K562 (cell line): ENCODE data around the gene PDZK1. TPM values are rescaled to one million over a fixed set of nuclear protein-coding genes. Genes with fewer than 3 reads are reported as not detected.

Source experiments
- ATAC-seq: fragments of 200-7000 bp; cut with Tn5 transposase; 3 replicates; pipeline ENCODE4 v1.9.1; 2020; ENCODE audit warnings: moderate library complexity
- BruUV-seq: library from RNA; stranded (reverse); fragments of 400-500 nt; replicated peaks from 2 replicates; lab custom pipeline; 2021; lab: Mats Ljungman, UMichigan
- CTCF ChIA-PET: fragments of 300-600 bp; formaldehyde crosslinking; extraction: SDS; loops from one replicate; lab custom pipeline; 2021; ENCODE audit warnings: low intra/inter-chr PET ratio; lab: Yijun Ruan, JAX
- POLR2A ChIA-PET: fragments of 300-600, 350-650 bp; sonication (Branson Sonifier 250); formaldehyde crosslinking; extraction: SDS; loops from one replicate; lab custom pipeline; 2021; ENCODE audit warnings: antibody characterized with exemption, inconsistent platforms; lab: Yijun Ruan, JAX
- DNase-seq, 4 experiments: peaks; one replicate each; pipeline versions ENCODE4 v3.0.0 to v3.0.0-alpha.2; 2011 to 2018; ENCODE audit warnings: low spot score in 3 of 4, mixed read lengths in 3 of 4; ENCODE audit errors: extremely low read depth in 1 of 4
- FAIRE-seq: peaks from 2 replicates; lab custom pipeline; 2011; peaks lifted over from hg19 to GRCh38; lab: Jason Lieb, UNC
- H2AFZ ChIP-seq: 2 replicates; pipeline ENCODE4 v1.6.0; 2011; ENCODE audit warnings: low read depth, low read length, control low read depth, inconsistent platforms
- H3K27ac ChIP-seq: fragments of 200-600 bp; 3 replicates; pipeline ENCODE4 v1.8.0; 2011; ENCODE audit warnings: low read depth, mild to moderate bottlenecking, control low read depth, inconsistent platforms, low read length, moderate library complexity, mixed read lengths; ENCODE audit errors: extremely low read depth
- H3K27me3 ChIP-seq, 2 experiments: fragments of 300-600 bp in 1 of 2; 2 replicates in 1 of 2; 3 replicates in 1 of 2; pipeline versions ENCODE4 v1.6.0 to v1.8.0; 2011; ENCODE audit warnings: inconsistent platforms in 2 of 2, low read length in 2 of 2, mild to moderate bottlenecking in 1 of 2, mixed read lengths in 1 of 2, moderate library complexity in 1 of 2; ENCODE audit not compliant: control insufficient read depth in 2 of 2, insufficient read depth in 2 of 2
- H3K36me3 ChIP-seq: fragments of 300-600 bp; 3 replicates; pipeline ENCODE4 v1.8.0; 2011; ENCODE audit warnings: mild to moderate bottlenecking, low read length, inconsistent platforms; ENCODE audit not compliant: control insufficient read depth, insufficient read depth
- H3K4me1 ChIP-seq, 2 experiments: fragments of 200-600 bp in 1 of 2; replicated peaks in 1 of 2; 2 replicates in 1 of 2; 3 replicates in 1 of 2; pipeline versions ENCODE4 v1.5.1 to v1.8.0; 2011; ENCODE audit warnings: inconsistent platforms in 2 of 2, low read length in 2 of 2, mild to moderate bottlenecking in 1 of 2, mixed read lengths in 1 of 2, moderate library complexity in 1 of 2; ENCODE audit not compliant: control insufficient read depth in 2 of 2, insufficient read depth in 2 of 2
- H3K4me2 ChIP-seq: 2 replicates; pipeline ENCODE4 v1.6.1; 2011; ENCODE audit warnings: low read length, control low read depth, inconsistent platforms, mixed read lengths; ENCODE audit not compliant: insufficient read depth
- H3K4me3 ChIP-seq: fragments of 200-600 bp; sonication (generic), shearing (Covaris generic); 2 replicates; pipeline ENCODE4 v1.5.1; 2016; ENCODE audit warnings: control low read depth, inconsistent platforms
- H3K79me2 ChIP-seq: fragments of 200-600 bp; 3 replicates; pipeline ENCODE4 v1.8.0; 2011; ENCODE audit warnings: low read length, inconsistent platforms; ENCODE audit not compliant: control insufficient read depth, insufficient read depth
- H3K9ac ChIP-seq, 2 experiments: 2 replicates each; pipeline versions ENCODE4 v1.6.0 to v1.6.1; 2011; ENCODE audit warnings: low read depth in 2 of 2, low read length in 2 of 2, control low read depth in 1 of 2, inconsistent platforms in 1 of 2, mild to moderate bottlenecking in 1 of 2, mixed read lengths in 1 of 2; ENCODE audit not compliant: insufficient read depth in 1 of 2
- H3K9me1 ChIP-seq: one replicate; pipeline ENCODE4 v1.6.0; 2011; ENCODE audit warnings: inconsistent platforms, mild to moderate bottlenecking, low read length, moderate library complexity; ENCODE audit not compliant: control insufficient read depth, insufficient read depth
- H3K9me3 ChIP-seq: replicated peaks from 2 replicates; pipeline ENCODE4 v1.5.1; 2011; ENCODE audit warnings: low read depth, low read length, inconsistent platforms; ENCODE audit not compliant: control insufficient read depth, insufficient read depth
- H4K20me1 ChIP-seq: replicated peaks from 2 replicates; pipeline ENCODE4 v1.6.1; 2011; ENCODE audit warnings: low read length, inconsistent platforms, mixed read lengths; ENCODE audit not compliant: control insufficient read depth, insufficient read depth
- EGR1 ChIP-seq: fragments of 450-650 bp; conservative IDR thresholded peaks from 2 replicates; pipeline ENCODE4 v1.6.1; 2017; ENCODE audit warnings: mild to moderate bottlenecking
- ELF4 ChIP-seq: fragments of 450-650 bp; formaldehyde crosslinking; IDR thresholded peaks from 2 replicates; pipeline ENCODE4 v1.4.0; 2022; ENCODE audit warnings: missing genetic modification characterization
- FOXA3 ChIP-seq, 2 experiments: fragments of 450-650 bp in 1 of 2; sonication (generic) in 1 of 2; formaldehyde crosslinking; IDR thresholded peaks in 1 of 2; conservative IDR thresholded peaks in 1 of 2; 2 replicates each; pipeline versions ENCODE4 v1.4.0 to v1.8.0; 2020 to 2022; ENCODE audit warnings: mild to moderate bottlenecking in 2 of 2, missing genetic modification reagents in 1 of 2
- KDM1A ChIP-seq, 2 experiments: fragments of 450-650 bp; IDR thresholded peaks; 2 replicates each; pipeline ENCODE4 v1.6.1; 2016; ENCODE audit warnings: mild to moderate bottlenecking in 2 of 2
- MAFK ChIP-seq: IDR thresholded peaks from 2 replicates; pipeline ENCODE4 v1.6.1; 2011; ENCODE audit warnings: low read length, improper control_type of control experiment
- REST ChIP-seq, 2 experiments: fragments of 450-650 bp; formaldehyde crosslinking in 1 of 2; IDR thresholded peaks; 2 replicates each; pipeline versions ENCODE4 v1.4.0 to v1.6.1; 2014 to 2020; ENCODE audit warnings: mild to moderate bottlenecking in 2 of 2, borderline replicate concordance in 1 of 2, low read depth in 1 of 2
- SOX6 ChIP-seq: fragments of 450-650 bp; IDR thresholded peaks from 2 replicates; pipeline ENCODE4 v1.6.1; 2014; ENCODE audit warnings: mild to moderate bottlenecking
- ZC3H4 ChIP-seq: sonication (generic); formaldehyde crosslinking; IDR thresholded peaks from 2 replicates; pipeline ENCODE4 v1.9.0; 2021; ENCODE audit warnings: missing genetic modification reagents, borderline replicate concordance
- ZNF316 ChIP-seq: fragments of 450-650 bp; IDR thresholded peaks from 2 replicates; pipeline ENCODE4 v1.6.1; 2016
- WGBS: fragments of 100-300 bp; shearing (Covaris generic); methylation state at CpG from one replicate; pipeline ENCODE4 v1.1.6; 2016; ENCODE audit warnings: low coverage, mixed read lengths; ENCODE audit not compliant: insufficient coverage; ENCODE audit errors: missing lambda C conversion rate; 5-methylcytosine and 5-hydroxymethylcytosine counted together
- in situ Hi-C: fragments of 300-500 bp; cut with MboI; formaldehyde crosslinking; loops from 4 replicates; pipeline ENCODE4 v1.15.0; 2018; ENCODE audit warnings: inconsistent platforms, mixed read lengths
- intact Hi-C: fragments of 100-400 bp; cut with micrococcal nuclease; formaldehyde crosslinking; loops from 2 replicates; pipeline ENCODE4 v1.14.2; 2022
- polyA plus RNA-seq, 8 experiments: library from polyadenylated mRNA; depleted of rRNA in 4 of 8; stranded (reverse) in 5 of 8; unstranded in 3 of 8; fragments of >200 nt; fragmentation: Nextera tagmentation in 2 of 8; fragmentation: Illumina TruSeq in 1 of 8; extraction: Ambion mirVana in 2 of 8; extraction: Trizol in 1 of 8; gene quantifications; 2 replicates each; pipeline versions ENCODE4 v1.2.1 to v1.2.3, GENCODE V29; 2011 to 2014; ENCODE audit warnings: inconsistent platforms in 1 of 8, missing spikeins in 1 of 8
- total RNA-seq, 7 experiments: library from RNA; depleted of rRNA in 6 of 7; stranded (reverse); fragments of >200 nt in 6 of 7; fragmentation: Illumina TruSeq in 2 of 7; extraction: Trizol in 2 of 7; gene quantifications; 2 replicates each; pipeline versions ENCODE4 v1.2.1 to v1.2.3, GENCODE V29; 2011 to 2021; ENCODE audit warnings: low replicate concordance in 1 of 7
- TF ChIP-seq, protein P1 (sequence below), 3 experiments: fragments of 200-800 bp in 1 of 3; fragments of 250-450 bp in 1 of 3; fragments of 450-650 bp in 1 of 3; sonication (Bioruptor Pico) in 1 of 3; sonication (Bioruptor generic) in 1 of 3; formaldehyde crosslinking in 1 of 3; IDR thresholded peaks; 2 replicates each; pipeline versions ENCODE4 v1.6.1 to v1.8.0; 2016 to 2022; ENCODE audit warnings: mild to moderate bottlenecking in 2 of 3, missing genetic modification characterization in 2 of 3, missing compliant biosample characterization in 1 of 3, moderate library complexity in 1 of 3

The PDZK1 gene
- total and polyA plus RNA-seq, 9 of the 15 experiments (the other 6 are each of a cell fraction or from before 2014, with no cell fraction given), result 0.04 to 0.22 (median 0.16) TPM; not detected in 2

DNA sequence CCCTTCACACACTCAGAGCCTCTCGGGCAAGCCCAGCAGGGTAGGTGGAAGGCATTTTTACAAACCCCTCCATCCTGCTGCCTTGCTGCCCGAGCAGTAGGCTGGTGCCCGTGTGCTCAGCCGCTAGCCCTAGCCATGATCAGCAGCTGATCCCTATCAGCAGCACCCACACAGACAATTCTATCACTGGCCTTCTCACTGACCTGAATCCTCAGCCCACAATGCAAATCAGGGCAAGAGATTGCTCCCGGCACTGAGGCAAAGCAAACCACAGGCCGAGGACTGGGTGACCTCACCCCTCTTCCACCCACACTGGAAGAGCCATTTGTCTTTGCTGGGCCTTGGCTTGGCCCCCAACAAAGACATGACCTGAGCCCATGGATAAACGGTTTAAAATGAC lies 895 bp upstream of the PDZK1 start:
- peak in 1 of 4 experiments; percentile 19 for DNase-seq
- no TSS peak for BruUV-seq
- no peaks in the 10 kb centered on the region for H3K9me3 ChIP-seq
- CTCF ChIA-PET, result no interaction called here
- 0 out of 2 replicates have a peak, but pooled peaks cover 4% of the 10 kb centered on the region for H4K20me1 ChIP-seq
- no peaks in the 10 kb centered on the region for H3K9me1 ChIP-seq
- H3K27ac ChIP-seq, result no peak overlapping the region
- H3K4me3 ChIP-seq, result no peak overlapping the region
- no peaks in the 10 kb centered on the region for H3K79me2 ChIP-seq
- H3K4me2 ChIP-seq, result no peak overlapping the region
- in situ Hi-C loops (no loop called here), intact Hi-C loops (no loop called here)
- no peak overlapping the region for H2AFZ ChIP-seq
- WGBS, result 3% methylated on average over 7 of the region's 7 CpGs
- no peak overlapping the region for H3K9ac ChIP-seq
- H3K4me1 ChIP-seq, result 0 out of 5 replicates have a peak, but pooled peaks cover 0 to 4% of the 10 kb centered on the region in 2 experiments
- POLR2A ChIA-PET, result interaction anchor here (0.7 kb wide), 1 partner anchor 13 kb away, joined by 3 read pairs; no protein-coding TSS in a partner anchor
- H3K27me3 ChIP-seq, result peaks cover 10 to 27% of the 10 kb centered on the region in 2 experiments; a peak in 4 of 5 replicates
- H3K36me3 ChIP-seq, result no peaks in the 10 kb centered on the region
- no peak for FAIRE-seq
- ATAC-seq, result peak; percentile 55
- peak; percentile 62; the same call in 1 of the 2 replicates for TF ChIP-seq SOX6
- no peak for TF ChIP-seq ZNF316
- TF ChIP-seq FOXA3 (CRISPR knock-in tag; conservative IDR thresholded peaks at IDR 0.05 in 1 of 2, IDR thresholded peaks at IDR 0.05 in 1 of 2), result no peak
- peak; percentile 50 for TF ChIP-seq EGR1
- TF ChIP-seq, protein P1, sequence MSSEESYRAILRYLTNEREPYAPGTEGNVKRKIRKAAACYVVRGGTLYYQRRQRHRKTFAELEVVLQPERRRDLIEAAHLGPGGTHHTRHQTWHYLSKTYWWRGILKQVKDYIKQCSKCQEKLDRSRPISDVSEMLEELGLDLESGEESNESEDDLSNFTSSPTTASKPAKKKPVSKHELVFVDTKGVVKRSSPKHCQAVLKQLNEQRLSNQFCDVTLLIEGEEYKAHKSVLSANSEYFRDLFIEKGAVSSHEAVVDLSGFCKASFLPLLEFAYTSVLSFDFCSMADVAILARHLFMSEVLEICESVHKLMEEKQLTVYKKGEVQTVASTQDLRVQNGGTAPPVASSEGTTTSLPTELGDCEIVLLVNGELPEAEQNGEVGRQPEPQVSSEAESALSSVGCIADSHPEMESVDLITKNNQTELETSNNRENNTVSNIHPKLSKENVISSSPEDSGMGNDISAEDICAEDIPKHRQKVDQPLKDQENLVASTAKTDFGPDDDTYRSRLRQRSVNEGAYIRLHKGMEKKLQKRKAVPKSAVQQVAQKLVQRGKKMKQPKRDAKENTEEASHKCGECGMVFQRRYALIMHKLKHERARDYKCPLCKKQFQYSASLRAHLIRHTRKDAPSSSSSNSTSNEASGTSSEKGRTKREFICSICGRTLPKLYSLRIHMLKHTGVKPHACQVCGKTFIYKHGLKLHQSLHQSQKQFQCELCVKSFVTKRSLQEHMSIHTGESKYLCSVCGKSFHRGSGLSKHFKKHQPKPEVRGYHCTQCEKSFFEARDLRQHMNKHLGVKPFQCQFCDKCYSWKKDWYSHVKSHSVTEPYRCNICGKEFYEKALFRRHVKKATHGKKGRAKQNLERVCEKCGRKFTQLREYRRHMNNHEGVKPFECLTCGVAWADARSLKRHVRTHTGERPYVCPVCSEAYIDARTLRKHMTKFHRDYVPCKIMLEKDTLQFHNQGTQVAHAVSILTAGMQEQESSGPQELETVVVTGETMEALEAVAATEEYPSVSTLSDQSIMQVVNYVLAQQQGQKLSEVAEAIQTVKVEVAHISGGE (CRISPR knock-in tag; IDR thresholded peaks at IDR 0.05), result peak in 1 of 3 experiments; percentile 77; a peak in 1 of 6 replicates
- no peak for TF ChIP-seq MAFK
- TF ChIP-seq ELF4 (CRISPR knock-in tag), result 0 out of 2 replicates have a peak, but pooled peaks have one; percentile 24
- no peak for TF ChIP-seq REST (IDR thresholded peaks at IDR 0.05; ENCODE audit: borderline replicate concordance)
- no peak for TF ChIP-seq REST (CRISPR knock-in tag; IDR thresholded peaks at IDR 0.05; ENCODE audit: low read depth)
- peak; percentile 68 for TF ChIP-seq KDM1A (IDR thresholded peaks at IDR 0.05)
- no peak for TF ChIP-seq ZC3H4 (CRISPR knock-in tag)
